GM23338 (cell line): ENCODE measurements around the gene CDH8. TPM values are rescaled to one million over a fixed set of nuclear protein-coding genes. Genes with fewer than 3 reads are reported as not detected.

ENCODE experiments used
- ATAC-seq: fragments of 200-7000 bp; cut with Tn5 transposase; 3 replicates; pipeline ENCODE4 v1.9.1; 2020
- DNase-seq: peaks from one replicate; pipeline ENCODE4 v3.0.0-alpha.2; 2015; ENCODE audit warnings: low spot score
- H2AFZ ChIP-seq: fragments of 200-600 bp; sonication (generic); 2 replicates; pipeline ENCODE4 v1.8.0; 2016; ENCODE audit warnings: antibody characterized with exemption, mild to moderate bottlenecking, moderate library complexity
- H3F3A ChIP-seq: fragments of 200-600 bp; sonication (generic); replicated peaks from 2 replicates; pipeline ENCODE4 v1.8.0; 2017; ENCODE audit warnings: antibody characterized with exemption, mixed run types, low read depth
- H3K27ac ChIP-seq: fragments of 200-600 bp; sonication (generic); 2 replicates; pipeline ENCODE4 v1.6.1; 2016; ENCODE audit warnings: low read depth
- H3K27me3 ChIP-seq: fragments of 200-600 bp; sonication (generic); 2 replicates; pipeline ENCODE4 v1.8.0; 2016; ENCODE audit warnings: mild to moderate bottlenecking, mixed run types, moderate library complexity; ENCODE audit not compliant: insufficient read depth
- H3K36me3 ChIP-seq: fragments of 200-600 bp; sonication (generic); 2 replicates; pipeline ENCODE4 v1.8.0; 2016; ENCODE audit warnings: mild to moderate bottlenecking; ENCODE audit not compliant: insufficient read depth
- H3K4me1 ChIP-seq: fragments of 200-600 bp; sonication (generic); 2 replicates; pipeline ENCODE4 v1.8.0; 2016; ENCODE audit warnings: mild to moderate bottlenecking, moderate library complexity; ENCODE audit not compliant: insufficient read depth
- H3K4me2 ChIP-seq: fragments of 200-600 bp; sonication (generic); 2 replicates; pipeline ENCODE4 v1.7.1; 2017; ENCODE audit warnings: mixed run types
- H3K4me3 ChIP-seq: fragments of 200-600 bp; sonication (generic); 2 replicates; pipeline ENCODE4 v1.6.1; 2016; ENCODE audit warnings: mixed run types
- H3K79me2 ChIP-seq: fragments of 200-600 bp; sonication (generic); replicated peaks from 2 replicates; pipeline ENCODE4 v1.8.0; 2017; ENCODE audit warnings: mild to moderate bottlenecking; ENCODE audit not compliant: insufficient read depth
- H3K9me2 ChIP-seq: fragments of 200-600 bp; sonication (generic); 2 replicates; pipeline ENCODE4 v1.8.0; 2017; ENCODE audit not compliant: insufficient read depth
- H4K20me1 ChIP-seq: fragments of 200-600 bp; sonication (generic); replicated peaks from 2 replicates; pipeline ENCODE4 v1.8.0; 2017; ENCODE audit warnings: mild to moderate bottlenecking; ENCODE audit not compliant: insufficient read depth
- H3K27ac Mint-ChIP-seq: 2 replicates; pipeline ENCODE4 v1.8.0; 2020; ENCODE audit warnings: inconsistent platforms, mild to moderate bottlenecking, moderate library complexity, mixed read lengths
- H3K27me3 Mint-ChIP-seq: 3 replicates; pipeline ENCODE4 v1.8.0; 2022; ENCODE audit warnings: low read depth, mild to moderate bottlenecking, moderate library complexity, mixed read lengths, inconsistent platforms; ENCODE audit not compliant: insufficient read depth, poor library complexity
- H3K36me3 Mint-ChIP-seq: 3 replicates; pipeline ENCODE4 v1.8.0; 2021; ENCODE audit warnings: low read depth, mild to moderate bottlenecking, inconsistent platforms, moderate library complexity, mixed read lengths
- H3K4me1 Mint-ChIP-seq: 3 replicates; pipeline ENCODE4 v1.8.0; 2020; ENCODE audit warnings: mild to moderate bottlenecking, inconsistent platforms, mixed read lengths
- H3K4me3 Mint-ChIP-seq: 3 replicates; pipeline ENCODE4 v1.8.0; 2021; ENCODE audit warnings: moderate library complexity, mild to moderate bottlenecking, inconsistent platforms, mixed read lengths
- H3K9me3 Mint-ChIP-seq: 3 replicates; pipeline ENCODE4 v1.8.0; 2020; ENCODE audit warnings: moderate library complexity, mild to moderate bottlenecking, inconsistent platforms, mixed read lengths
- CTCF ChIP-seq, 2 experiments: fragments of 200-600 bp in 1 of 2; sonication (generic) in 1 of 2; conservative IDR thresholded peaks; 2 replicates each; pipeline versions ENCODE4 v1.5.1 to v1.6.1; 2016 to 2017; ENCODE audit warnings: antibody characterized with exemption in 2 of 2, low read depth in 2 of 2, mild to moderate bottlenecking in 2 of 2, moderate library complexity in 1 of 2
- ETS1 ChIP-seq: IDR thresholded peaks from 2 replicates; pipeline ENCODE4 v1.6.1; 2016; ENCODE audit warnings: antibody characterized with exemption
- EZH2 ChIP-seq: fragments of 200-600 bp; sonication (generic); IDR thresholded peaks from one replicate; pipeline ENCODE4 v1.8.0; 2017; ENCODE audit warnings: antibody characterized with exemption, mild to moderate bottlenecking, low read depth; ENCODE audit not compliant: unreplicated experiment
- EZH2phosphoT487 ChIP-seq: fragments of 200-600 bp; sonication (generic); IDR thresholded peaks from one replicate; pipeline ENCODE4 v1.8.1; 2018; ENCODE audit warnings: antibody characterized with exemption; ENCODE audit not compliant: unreplicated experiment
- JUNB ChIP-seq: IDR thresholded peaks from one replicate; pipeline ENCODE4 v1.6.1; 2016; ENCODE audit warnings: antibody characterized with exemption; ENCODE audit not compliant: unreplicated experiment
- NANOG ChIP-seq: IDR thresholded peaks from 2 replicates; pipeline ENCODE4 v1.6.1; 2016; ENCODE audit warnings: antibody characterized with exemption, borderline replicate concordance
- POLR2AphosphoS5 ChIP-seq: IDR thresholded peaks from 2 replicates; pipeline ENCODE4 v1.6.1; 2016; ENCODE audit warnings: antibody characterized with exemption, low read depth
- STAT1 ChIP-seq: IDR thresholded peaks from one replicate; pipeline ENCODE4 v1.6.1; 2016; ENCODE audit warnings: antibody characterized with exemption; ENCODE audit not compliant: unreplicated experiment
- ZNF114 ChIP-seq: fragments of 250-450 bp; sonication (Bioruptor Pico); IDR thresholded peaks from 2 replicates; pipeline ENCODE4 v1.5.0; 2020; ENCODE audit warnings: mild to moderate bottlenecking, moderate library complexity
- ZNF331 ChIP-seq: fragments of 250-450 bp; sonication (Bioruptor Pico); IDR thresholded peaks from 2 replicates; pipeline ENCODE4 v1.5.0; 2020; ENCODE audit warnings: low read depth, mild to moderate bottlenecking, moderate library complexity
- ZNF462 ChIP-seq: fragments of 250-450 bp; sonication (Bioruptor Pico); IDR thresholded peaks from 2 replicates; pipeline ENCODE4 v1.5.0; 2020; ENCODE audit warnings: mild to moderate bottlenecking, moderate library complexity
- polyA plus RNA-seq: library from polyadenylated mRNA; unstranded; fragments of >200 nt; fragmentation: Nextera tagmentation; extraction: Ambion mirVana; gene quantifications from 2 replicates; pipeline ENCODE4 v1.2.1, GENCODE V29; 2016
- total RNA-seq: library from RNA; depleted of rRNA; stranded (reverse); fragments of >200 nt; shearing (Covaris generic); gene quantifications from 2 replicates; pipeline ENCODE4 v1.2.3, GENCODE V29; 2014

CDH8 gene
- total and polyA plus RNA-seq, 2 experiments from 2014 or later = 10.2 to 11.7 TPM

- no peaks in the 10 kb centered on the region for H3K9me2 ChIP-seq
- H2AFZ ChIP-seq = no peak overlapping the region
- no peaks in the 10 kb centered on the region for H3K27me3 ChIP-seq
- Mint-ChIP-seq H3K4me3 (no peak overlapping the region), H3K4me1 (no peaks in the 10 kb centered on the region; the same call in 1 of the 3 replicates), H3K27me3 (no peaks in the 10 kb centered on the region), H3K36me3 (no peaks in the 10 kb centered on the region), H3K27ac (no peak overlapping the region), H3K9me3 (no peaks in the 10 kb centered on the region)
- H3K4me3 ChIP-seq = no peak overlapping the region
- TF ChIP-seq ZNF114 (CRISPR knock-in tag) (no peak), CTCF (conservative IDR thresholded peaks at IDR 0.05; ENCODE audit: low read depth in 2 of 2) (no peak), POLR2AphosphoS5 (no peak), EZH2 (no peak), JUNB (no peak), STAT1 (no peak), NANOG (no peak), ETS1 (no peak), ZNF462 (CRISPR knock-in tag) (no peak), ZNF331 (CRISPR knock-in tag) (no peak), EZH2phosphoT487 (no peak)
- H3K4me1 ChIP-seq = peaks cover 4% of the 10 kb centered on the region; the same call in 1 of the 2 replicates
- no peaks in the 10 kb centered on the region for H3K36me3 ChIP-seq
- H3K79me2 ChIP-seq = no peaks in the 10 kb centered on the region
- DNase-seq (no peak), ATAC-seq (no peak)
- H4K20me1 ChIP-seq = no peaks in the 10 kb centered on the region
- H3K4me2 ChIP-seq = no peak overlapping the region
- no peaks in the 10 kb centered on the region for H3F3A ChIP-seq
- H3K27ac ChIP-seq = no peak overlapping the region
Measured at GRCh38 chr16:61770301-61770700, 265.9 kb downstream of the CDH8 start.
